HEK293T (cell line): ENCODE data around the gene MDC1.

ENCODE experiments used
- CTCF ChIA-PET: fragments of 350-600 bp; formaldehyde crosslinking; extraction: SDS; loops from one replicate; lab custom pipeline; 2021; ENCODE audit warnings: antibody characterized with exemption, inconsistent platforms; lab: Yijun Ruan, JAX
- POLR2A ChIA-PET: fragments of 350-600 bp; formaldehyde crosslinking; extraction: SDS; loops from one replicate; lab custom pipeline; 2020; ENCODE audit warnings: antibody characterized with exemption, inconsistent platforms; lab: Yijun Ruan, JAX
- DNase-seq: peaks from one replicate; pipeline ENCODE4 v3.0.0; 2012; ENCODE audit warnings: mixed read lengths; ENCODE audit errors: extremely low spot score
- ARNT ChIP-seq: fragments of 450-650 bp; IDR thresholded peaks from 2 replicates; pipeline ENCODE4 v1.6.1; 2017; ENCODE audit warnings: mild to moderate bottlenecking
- BHLHE40 ChIP-seq: fragments of 450-650 bp; IDR thresholded peaks from 2 replicates; pipeline ENCODE4 v1.6.1; 2016; ENCODE audit warnings: mild to moderate bottlenecking, moderate library complexity, borderline replicate concordance
- CTBP1 ChIP-seq: fragments of 450-650 bp; IDR thresholded peaks from 2 replicates; pipeline ENCODE4 v1.6.1; 2016; ENCODE audit warnings: borderline replicate concordance
- ELF4 ChIP-seq: fragments of 450-650 bp; IDR thresholded peaks from 2 replicates; pipeline ENCODE4 v1.6.1; 2017; ENCODE audit warnings: antibody characterized with exemption
- FOXA1 ChIP-seq: fragments of 450-650 bp; IDR thresholded peaks from 2 replicates; pipeline ENCODE4 v1.6.1; 2016; ENCODE audit warnings: mild to moderate bottlenecking
- FOXK2 ChIP-seq: fragments of 450-650 bp; IDR thresholded peaks from 2 replicates; pipeline ENCODE4 v1.6.1; 2016; ENCODE audit warnings: mild to moderate bottlenecking
- FOXM1 ChIP-seq: fragments of 450-650 bp; IDR thresholded peaks from 2 replicates; pipeline ENCODE4 v1.6.1; 2017; ENCODE audit warnings: mild to moderate bottlenecking, borderline replicate concordance
- HDGF ChIP-seq: fragments of 450-650 bp; IDR thresholded peaks from 2 replicates; pipeline ENCODE4 v1.6.1; 2017; ENCODE audit warnings: antibody characterized with exemption, borderline replicate concordance
- L3MBTL2 ChIP-seq: fragments of 450-650 bp; conservative IDR thresholded peaks from 2 replicates; pipeline ENCODE4 v1.6.1; 2016; ENCODE audit warnings: mild to moderate bottlenecking
- LEF1 ChIP-seq: fragments of 450-650 bp; IDR thresholded peaks from 2 replicates; pipeline ENCODE4 v1.6.1; 2017; ENCODE audit warnings: mild to moderate bottlenecking, borderline replicate concordance
- NFRKB ChIP-seq: fragments of 450-650 bp; IDR thresholded peaks from 2 replicates; pipeline ENCODE4 v1.6.1; 2016; ENCODE audit warnings: mild to moderate bottlenecking, moderate library complexity
- PKNOX1 ChIP-seq: fragments of 450-650 bp; IDR thresholded peaks from 2 replicates; pipeline ENCODE4 v1.6.1; 2016
- SP1 ChIP-seq: fragments of 450-650 bp; IDR thresholded peaks from 2 replicates; pipeline ENCODE4 v1.6.1; 2017
- SUZ12 ChIP-seq: fragments of 450-650 bp; IDR thresholded peaks from 2 replicates; pipeline ENCODE4 v1.6.1; 2016; ENCODE audit warnings: mild to moderate bottlenecking
- TARDBP ChIP-seq: fragments of 450-650 bp; IDR thresholded peaks from 2 replicates; pipeline ENCODE4 v1.6.1; 2016
- ZNF384 ChIP-seq: fragments of 450-650 bp; IDR thresholded peaks from 2 replicates; pipeline ENCODE4 v1.6.1; 2016

MDC1 gene

GRCh38 chr6:30687659-30688431 is 29.2 kb downstream of the MDC1 start:
- ChIA-PET POLR2A (interaction anchor here (1.1 to 6.3 kb wide), 7 partner anchors 9 to 34 kb away, joined by 3 to 101 read pairs (median 5); partner anchors contain the start of genes DHX16 and MDC1), CTCF (interaction anchor here (0.7 to 1.9 kb wide), 3 partner anchors 9 to 43 kb away, joined by 3 to 6 read pairs (median 4); no protein-coding TSS in a partner anchor)
- no peak for DNase-seq

GRCh38 chr6:30686908-30687658 is 30.0 kb downstream of the MDC1 start:
- ChIA-PET CTCF (interaction anchor here (0.5 to 1.9 kb wide), 3 partner anchors 8 to 44 kb away, joined by 3 to 6 read pairs (median 3); no protein-coding TSS in a partner anchor), POLR2A (interaction anchor here (1.1 to 6.3 kb wide), 6 partner anchors 8 to 35 kb away, joined by 3 to 101 read pairs (median 6); partner anchors contain the start of genes DHX16 and MDC1)
- TF ChIP-seq FOXK2 (no peak), NFRKB (no peak), HDGF (no peak), SP1 (no peak), SUZ12 (no peak), ELF4 (no peak), FOXA1 (no peak), BHLHE40 (no peak), ARNT (no peak), L3MBTL2 (0 out of 2 replicates have a peak, but pooled peaks have one; percentile 31), PKNOX1 (peak; percentile 53; the same call in 1 of the 2 replicates), ZNF384 (no peak), TARDBP (peak; percentile 69), FOXM1 (no peak), CTBP1 (no peak), LEF1 (no peak)
- peak; percentile 54 for DNase-seq

More at GRCh38 chr6:30687659-30688431, 29.2 kb downstream of the MDC1 start:
- TF ChIP-seq FOXM1, result no peak
- TF ChIP-seq ARNT, result no peak
- TF ChIP-seq LEF1, result no peak
- TF ChIP-seq BHLHE40, result no peak
- TF ChIP-seq HDGF, result 0 out of 2 replicates have a peak, but pooled peaks have one; percentile 24

GRCh38 chr6:30686009-30686907 is 30.8 kb downstream of the MDC1 start, which contains the start of gene PPP1R18:
Gene PPP1R18, minus strand, starts transcription at chr6:30686645. Its CDS starts 627 bp downstream, at chr6:30686018.
- ChIA-PET CTCF (no interaction called here), POLR2A (interaction anchor here (0.8 to 1.2 kb wide), 2 partner anchors 11 to 32 kb away, joined by 3 read pairs; no protein-coding TSS in a partner anchor)
- DNase-seq, result peak; percentile 39
- TF ChIP-seq SUZ12 (no peak), NFRKB (no peak), ELF4 (no peak), CTBP1 (no peak), FOXK2 (no peak), PKNOX1 (no peak), FOXA1 (no peak), FOXM1 (no peak)

- CTCF ChIA-PET, result interaction anchor here (0.6 to 1.0 kb wide), 3 partner anchors 30 to 143 kb away, joined by 3 to 5 read pairs (median 4); no protein-coding TSS in a partner anchor
- no peak for DNase-seq
- POLR2A ChIA-PET, result interaction anchor here (0.6 to 1.2 kb wide), 6 partner anchors 10 to 37 kb away, joined by 3 to 5 read pairs (median 3); partner anchors contain the start of genes DHX16 and MDC1
- TF ChIP-seq TARDBP, result no peak
- no peak for TF ChIP-seq ZNF384
- no peak for TF ChIP-seq BHLHE40
- TF ChIP-seq L3MBTL2, result no peak
- no peak for TF ChIP-seq ARNT
- TF ChIP-seq SP1, result no peak
- no peak for TF ChIP-seq PKNOX1
- no peak for TF ChIP-seq FOXA1
- TF ChIP-seq FOXM1, result no peak
- TF ChIP-seq ELF4, result no peak
- TF ChIP-seq HDGF, result no peak
- TF ChIP-seq LEF1, result no peak
- no peak for TF ChIP-seq CTBP1
These were observed 31.7 kb downstream of the MDC1 start for GRCh38 chr6:30685157-30686008.
